AG09309 (cell line): ENCODE data around the gene RIPOR2.

Experiments
- DNase-seq: peaks from one replicate; pipeline ENCODE4 v3.0.0-alpha.2; 2010; ENCODE audit warnings: low read depth
- H3K4me3 ChIP-seq: 2 replicates; pipeline ENCODE4 v1.5.1; 2011; ENCODE audit warnings: mild to moderate bottlenecking, low read depth, low read length, moderate library complexity; ENCODE audit not compliant: control insufficient read depth
- TF ChIP-seq, protein P1 (sequence below): IDR thresholded peaks from 2 replicates; pipeline ENCODE4 v1.5.1; 2011; ENCODE audit warnings: mild to moderate bottlenecking, low read depth, low read length, inconsistent platforms; ENCODE audit not compliant: insufficient read depth, control insufficient read depth; ENCODE audit errors: missing control alignments

The RIPOR2 gene

DNA sequence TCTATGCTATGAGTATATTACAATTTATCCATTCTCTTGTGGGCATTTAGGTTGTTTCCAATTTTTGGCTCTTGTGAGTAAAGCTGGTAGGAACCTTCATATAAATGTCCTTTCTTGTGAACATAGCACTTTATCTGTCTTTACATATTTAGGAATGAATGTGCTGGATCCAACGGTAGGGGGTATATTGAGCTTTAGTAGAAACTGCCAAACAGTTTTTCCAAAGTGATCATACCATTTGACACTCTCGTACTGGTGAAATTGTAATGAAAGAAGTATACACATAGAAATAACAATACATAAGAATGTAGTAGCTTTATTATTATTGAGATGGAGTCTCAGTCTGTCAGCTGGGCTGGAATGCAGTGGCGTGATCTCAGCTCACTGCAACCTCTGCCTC is 106.1 kb downstream of the RIPOR2 start:
- TF ChIP-seq, protein P1, sequence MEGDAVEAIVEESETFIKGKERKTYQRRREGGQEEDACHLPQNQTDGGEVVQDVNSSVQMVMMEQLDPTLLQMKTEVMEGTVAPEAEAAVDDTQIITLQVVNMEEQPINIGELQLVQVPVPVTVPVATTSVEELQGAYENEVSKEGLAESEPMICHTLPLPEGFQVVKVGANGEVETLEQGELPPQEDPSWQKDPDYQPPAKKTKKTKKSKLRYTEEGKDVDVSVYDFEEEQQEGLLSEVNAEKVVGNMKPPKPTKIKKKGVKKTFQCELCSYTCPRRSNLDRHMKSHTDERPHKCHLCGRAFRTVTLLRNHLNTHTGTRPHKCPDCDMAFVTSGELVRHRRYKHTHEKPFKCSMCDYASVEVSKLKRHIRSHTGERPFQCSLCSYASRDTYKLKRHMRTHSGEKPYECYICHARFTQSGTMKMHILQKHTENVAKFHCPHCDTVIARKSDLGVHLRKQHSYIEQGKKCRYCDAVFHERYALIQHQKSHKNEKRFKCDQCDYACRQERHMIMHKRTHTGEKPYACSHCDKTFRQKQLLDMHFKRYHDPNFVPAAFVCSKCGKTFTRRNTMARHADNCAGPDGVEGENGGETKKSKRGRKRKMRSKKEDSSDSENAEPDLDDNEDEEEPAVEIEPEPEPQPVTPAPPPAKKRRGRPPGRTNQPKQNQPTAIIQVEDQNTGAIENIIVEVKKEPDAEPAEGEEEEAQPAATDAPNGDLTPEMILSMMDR, result no peak
- no peak overlapping the region for H3K4me3 ChIP-seq
- DNase-seq, result no peak

DNA sequence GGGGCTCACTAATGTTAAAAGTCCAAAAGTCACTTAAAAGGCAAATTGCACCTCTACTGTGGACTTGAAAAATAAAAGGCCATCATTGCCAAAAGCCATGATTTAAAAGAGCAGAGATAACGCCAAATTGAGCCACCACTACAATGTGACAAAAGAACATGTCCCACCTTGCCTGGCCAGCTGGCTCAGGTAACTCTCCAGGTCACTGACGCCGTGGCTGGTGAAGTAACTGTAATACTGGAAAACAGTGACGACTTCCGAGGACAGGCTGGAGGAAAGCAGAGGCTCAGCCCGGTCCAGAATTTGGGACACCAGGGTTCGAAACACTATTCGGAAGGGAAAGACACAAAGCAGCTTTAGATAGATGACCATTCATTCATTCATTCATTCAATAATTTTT is 107.8 kb downstream of the RIPOR2 start:
- DNase-seq, result no peak
- TF ChIP-seq, protein P1, result no peak
- no peak overlapping the region for H3K4me3 ChIP-seq

DNA sequence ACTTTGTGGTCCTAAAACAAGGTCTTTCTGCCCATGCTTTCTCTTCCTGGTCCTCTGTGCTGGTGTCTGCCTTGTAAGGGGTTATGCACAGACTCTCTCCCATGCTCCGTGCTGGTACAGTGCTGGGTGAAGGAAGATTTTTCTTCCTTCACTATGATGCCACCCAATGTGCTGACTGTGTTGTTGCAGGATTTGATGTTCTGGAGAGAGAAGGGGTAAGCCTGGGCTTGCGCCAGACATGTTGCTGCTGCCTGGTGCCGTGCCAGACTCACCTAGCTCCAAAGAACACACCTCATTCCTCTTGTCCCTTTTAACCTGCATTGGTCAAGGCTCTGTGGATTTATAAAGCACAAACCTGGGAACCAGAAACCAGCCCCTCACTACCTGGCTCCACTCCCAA is 108.6 kb downstream of the RIPOR2 start:
- TF ChIP-seq, protein P1, result no peak
- no peak overlapping the region for H3K4me3 ChIP-seq
- DNase-seq, result no peak

DNA sequence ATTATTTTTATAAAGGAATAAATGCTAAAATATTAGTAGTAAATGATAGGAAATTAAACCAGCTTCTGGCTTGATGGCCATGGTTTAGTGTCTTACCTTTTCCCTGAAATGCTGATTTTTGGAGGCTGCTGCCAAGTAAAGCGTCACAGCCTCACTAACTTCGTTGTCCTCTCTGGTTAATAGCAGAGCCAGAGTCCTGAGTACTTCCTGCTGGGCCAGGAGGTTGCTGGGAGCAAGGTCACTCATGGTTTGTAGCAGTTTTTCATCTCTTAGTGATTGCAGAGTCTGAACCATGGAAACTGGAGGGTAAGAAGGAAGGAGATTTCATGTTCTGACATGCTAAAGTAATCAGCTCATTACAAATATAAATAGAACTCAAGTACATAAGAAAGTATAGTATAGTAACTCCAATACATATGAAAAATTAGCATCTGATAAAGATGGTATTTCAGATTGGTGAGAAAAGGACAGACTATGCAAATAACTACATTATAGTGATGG is 110.6 kb downstream of the RIPOR2 start:
- no peak overlapping the region for H3K4me3 ChIP-seq
- no peak for DNase-seq
- TF ChIP-seq, protein P1, result no peak

DNA sequence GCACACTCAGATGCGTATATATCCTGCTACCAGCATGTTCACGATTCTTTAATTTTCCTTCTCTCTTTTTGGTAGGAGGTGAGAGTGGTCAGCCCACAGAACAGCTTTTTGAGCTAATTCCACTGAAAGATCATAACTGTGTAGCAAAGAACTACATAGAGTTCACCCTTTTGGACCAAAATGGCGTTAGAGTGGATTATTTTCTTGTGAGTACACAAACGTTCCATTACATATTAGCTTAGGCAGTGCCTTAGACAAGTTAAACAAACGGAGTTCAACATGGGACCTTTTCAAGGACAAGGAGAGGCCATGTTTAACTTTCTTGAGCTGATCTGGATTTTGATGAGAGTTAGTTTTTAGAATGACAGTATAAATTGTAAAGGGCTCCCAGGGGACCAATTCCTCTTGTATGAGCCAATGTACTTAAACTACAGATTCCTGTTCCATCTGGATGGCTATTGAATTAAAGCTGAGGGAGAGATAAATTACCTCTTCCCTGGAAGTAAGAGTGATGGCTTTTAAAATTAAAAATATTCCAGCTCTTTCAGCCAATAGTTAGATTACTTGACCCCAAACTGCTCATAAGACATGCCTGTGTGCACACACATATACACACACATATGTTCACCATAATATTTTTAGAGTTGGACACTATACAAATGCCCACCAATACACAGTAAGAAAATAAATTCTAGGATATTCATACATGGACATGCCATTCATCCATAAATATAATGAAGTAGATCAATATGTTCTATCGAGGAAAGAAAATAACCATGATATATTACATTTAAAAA is 111.4 kb downstream of the RIPOR2 start:
- TF ChIP-seq, protein P1, result no peak
- no peak overlapping the region for H3K4me3 ChIP-seq
- no peak for DNase-seq

DNA sequence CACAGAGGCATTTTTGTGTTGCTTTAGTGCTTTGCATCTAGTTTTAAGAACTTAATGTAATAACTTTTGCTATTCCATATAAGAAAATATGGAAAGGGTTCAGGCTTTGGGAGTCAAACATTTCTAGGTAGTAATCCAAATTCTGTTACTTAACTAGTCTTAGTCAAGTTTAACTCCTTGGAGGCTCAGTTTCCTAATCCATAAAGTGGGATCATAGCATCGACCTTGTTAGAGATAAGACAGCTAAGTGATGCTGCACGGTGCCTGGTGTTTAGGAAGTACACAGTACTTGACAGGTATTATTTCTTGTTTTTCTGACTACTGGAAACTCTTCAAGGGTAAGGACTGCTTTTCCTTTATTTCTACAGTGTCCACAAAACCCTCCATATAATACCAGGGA is 112.6 kb downstream of the RIPOR2 start:
- TF ChIP-seq, protein P1, result no peak
- H3K4me3 ChIP-seq, result no peak overlapping the region
- no peak for DNase-seq
